GM15510 (cell line): ENCODE data around the gene FITM2.

ENCODE experiments used
- POLR2A ChIP-seq: IDR thresholded peaks from 3 replicates; pipeline ENCODE4 v1.6.1; 2011; ENCODE audit warnings: borderline replicate concordance; ENCODE audit not compliant: insufficient read length; ENCODE audit errors: extremely low read depth

Gene FITM2

DNA sequence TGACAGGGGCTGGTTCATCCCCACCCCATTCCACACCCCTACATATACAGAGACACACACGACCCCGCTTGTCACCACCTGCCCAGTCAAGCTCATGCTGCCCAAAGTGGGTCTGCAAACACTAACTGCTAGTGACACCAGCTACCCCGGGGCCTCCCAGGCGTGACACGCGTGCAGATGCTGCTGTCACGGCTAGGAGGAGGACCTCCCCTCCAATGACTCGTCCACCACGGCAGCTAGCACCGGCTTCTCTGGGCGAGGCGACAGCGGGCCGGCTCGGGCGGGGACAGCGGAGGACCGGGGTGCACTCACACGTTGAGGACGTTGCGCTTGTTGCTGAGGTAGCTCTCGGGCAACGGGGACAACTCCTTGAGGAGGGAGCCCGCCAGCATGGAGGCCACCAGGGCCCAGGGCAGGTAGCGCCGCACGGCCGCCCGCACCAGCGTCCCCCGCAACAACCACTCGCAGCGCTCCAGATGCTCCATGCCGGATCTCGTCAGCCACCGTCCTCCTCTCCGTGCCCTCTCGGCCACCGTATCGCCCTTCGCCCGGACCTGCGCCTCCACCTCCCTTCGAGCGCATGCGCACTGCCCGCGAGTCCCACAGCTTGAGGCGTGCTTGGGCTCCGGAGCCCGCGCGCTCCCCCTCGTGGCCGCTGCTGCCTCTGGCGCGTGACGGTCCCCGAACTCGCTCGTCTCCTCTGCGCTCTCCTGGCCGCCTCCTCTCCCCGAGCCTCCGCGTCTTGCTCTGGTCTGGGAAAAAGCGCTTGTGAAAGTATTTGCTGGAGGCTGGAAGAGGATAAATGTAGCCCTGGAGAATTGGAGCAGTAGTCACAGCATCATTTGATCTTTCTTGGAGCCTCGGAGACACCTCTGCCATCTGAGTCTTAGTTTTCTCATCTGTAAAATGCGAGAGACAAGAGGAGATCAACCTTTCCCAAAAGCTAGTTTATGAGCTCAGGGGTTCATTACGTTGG lies at the start of gene FITM2:
FITM2 (minus strand) TSS at position 539 of the 976 bp plus-strand sequence; CDS start at position 485, 54 bp downstream.
- peak; percentile 78 for TF ChIP-seq POLR2A

DNA sequence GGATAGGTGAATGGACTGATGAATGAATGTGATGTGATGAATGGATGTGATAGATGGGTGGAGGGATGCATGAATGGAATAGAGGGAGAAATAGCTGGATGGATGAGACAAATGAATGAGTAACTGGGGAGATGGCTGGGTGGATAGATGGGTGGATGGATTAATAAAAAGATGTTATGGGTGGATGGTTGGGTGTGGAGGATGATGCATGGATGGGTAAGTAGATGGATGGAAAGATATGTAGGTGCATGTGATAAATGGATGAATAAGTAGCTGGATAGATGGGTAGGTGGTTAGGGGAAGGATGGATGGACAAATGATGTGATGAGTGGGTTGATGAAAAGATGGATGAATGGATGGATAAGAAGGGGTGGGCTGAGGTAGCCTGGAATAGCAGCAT lies 49.2 kb upstream of the FITM2 start:
- no peak for TF ChIP-seq POLR2A

DNA sequence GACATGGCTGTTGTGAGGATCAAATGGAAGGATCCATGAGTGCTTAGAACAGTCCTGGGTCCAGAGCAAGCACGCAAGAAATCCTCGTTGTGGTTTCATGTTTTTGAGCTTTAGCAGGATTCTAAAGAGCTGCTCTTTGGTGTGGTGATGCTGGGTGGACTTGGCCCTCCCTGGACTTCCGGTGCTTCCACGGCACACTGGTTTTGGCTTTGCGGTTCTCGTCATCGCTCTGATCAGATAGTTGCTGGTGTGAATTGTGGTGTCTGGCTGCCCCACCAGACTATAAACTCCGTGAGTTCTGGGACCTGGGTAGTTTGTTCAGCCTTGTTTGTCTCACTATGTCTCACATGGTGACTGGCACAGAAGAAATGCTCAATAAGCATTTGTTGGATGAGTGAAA lies 47.8 kb upstream of the FITM2 start:
- TF ChIP-seq POLR2A, result no peak

DNA sequence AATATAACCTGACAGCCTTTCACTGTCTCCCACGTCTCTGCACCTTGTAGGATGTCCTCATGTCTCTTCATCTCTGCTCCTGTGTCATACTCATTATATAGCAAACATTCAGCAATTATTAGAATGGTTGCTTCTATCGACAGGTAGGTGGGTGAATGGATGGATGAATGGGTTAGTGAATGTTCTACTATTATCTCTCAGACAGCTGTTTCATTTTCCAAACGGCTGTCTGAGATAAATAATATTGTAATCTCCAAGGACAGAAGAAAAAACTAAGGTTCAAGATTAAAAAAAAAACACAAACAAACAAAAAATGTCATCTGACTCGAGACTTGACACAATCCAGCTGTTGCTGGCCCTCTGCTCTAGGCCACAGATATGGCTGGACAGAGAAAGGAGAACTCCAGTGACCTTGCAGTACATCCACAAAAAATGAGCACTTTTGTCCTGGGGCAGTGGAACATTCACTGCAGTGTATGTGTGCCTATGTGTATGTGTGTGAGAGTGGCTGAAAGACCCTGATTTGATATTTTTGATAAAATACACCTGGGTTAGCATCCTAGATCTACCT lies 46.6 kb upstream of the FITM2 start:
- TF ChIP-seq POLR2A, result no peak

GRCh38 chr20:44357020-44357419 lies 46.0 kb upstream of the FITM2 start:
- no peak for TF ChIP-seq POLR2A

DNA sequence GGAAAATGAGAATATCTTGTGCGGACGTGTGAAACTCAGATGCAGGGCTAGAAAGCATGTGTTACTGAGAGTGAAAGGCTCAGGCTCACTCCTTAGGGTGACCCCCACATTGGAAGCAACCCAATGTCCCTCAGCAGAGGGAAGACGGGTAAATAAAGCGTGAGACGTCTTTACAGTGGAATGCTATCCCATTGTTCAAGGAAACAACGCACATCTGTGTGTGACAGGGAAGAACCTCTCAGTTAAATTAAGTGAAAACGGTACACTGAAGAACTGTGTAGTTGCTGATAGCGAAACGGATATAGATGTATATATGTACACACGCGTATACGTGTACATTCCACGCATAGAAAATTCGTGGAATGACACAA lies 45.3 kb upstream of the FITM2 start:
- TF ChIP-seq POLR2A, result no peak

DNA sequence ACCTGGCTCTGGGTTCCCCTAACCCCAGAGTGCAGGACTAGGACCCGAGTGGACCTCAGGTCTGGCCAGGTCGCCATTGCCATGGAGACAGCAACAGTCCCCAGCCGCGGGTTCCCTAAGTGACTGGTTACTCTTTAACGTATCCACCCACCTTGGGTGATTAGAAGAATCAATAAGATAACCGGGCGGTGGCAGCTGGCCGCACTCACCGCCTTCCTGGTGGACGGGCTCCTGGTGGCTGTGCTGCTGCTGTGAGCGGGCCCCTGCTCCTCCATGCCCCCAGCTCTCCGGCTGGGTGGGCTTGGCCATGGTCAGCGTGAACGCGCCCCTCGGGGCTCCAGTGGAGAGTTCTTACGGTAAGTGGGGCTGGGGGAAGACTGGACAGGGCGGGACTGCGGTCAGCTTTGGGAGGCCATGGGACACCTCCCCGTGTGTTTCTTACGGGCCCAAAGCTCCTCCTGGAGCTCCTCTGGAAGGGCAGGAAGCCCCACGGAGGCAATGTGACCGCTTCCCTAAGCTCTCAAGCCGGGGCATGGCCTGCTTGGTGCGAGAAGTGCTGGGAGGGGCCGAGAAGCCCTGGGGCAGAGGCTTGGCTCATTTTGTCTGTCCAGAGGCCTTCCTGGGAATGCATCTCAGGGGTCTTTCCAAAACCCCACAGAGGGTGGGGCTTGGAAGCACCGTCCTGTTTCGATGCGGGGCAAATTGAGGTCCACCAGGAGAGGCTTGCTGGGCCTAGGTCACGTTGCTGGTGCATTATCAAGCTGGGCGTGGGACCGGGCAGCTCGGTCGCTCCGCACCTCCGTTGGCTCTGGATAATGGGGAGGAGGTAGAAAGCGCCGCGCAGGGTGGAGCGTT lies 44.7 kb upstream of the FITM2 start, which contains the start of gene HNF4A:
HNF4A (plus strand) TSS at position 202 of the 855 bp plus-strand sequence; CDS start at position 308, 106 bp downstream.
- no peak for TF ChIP-seq POLR2A

DNA sequence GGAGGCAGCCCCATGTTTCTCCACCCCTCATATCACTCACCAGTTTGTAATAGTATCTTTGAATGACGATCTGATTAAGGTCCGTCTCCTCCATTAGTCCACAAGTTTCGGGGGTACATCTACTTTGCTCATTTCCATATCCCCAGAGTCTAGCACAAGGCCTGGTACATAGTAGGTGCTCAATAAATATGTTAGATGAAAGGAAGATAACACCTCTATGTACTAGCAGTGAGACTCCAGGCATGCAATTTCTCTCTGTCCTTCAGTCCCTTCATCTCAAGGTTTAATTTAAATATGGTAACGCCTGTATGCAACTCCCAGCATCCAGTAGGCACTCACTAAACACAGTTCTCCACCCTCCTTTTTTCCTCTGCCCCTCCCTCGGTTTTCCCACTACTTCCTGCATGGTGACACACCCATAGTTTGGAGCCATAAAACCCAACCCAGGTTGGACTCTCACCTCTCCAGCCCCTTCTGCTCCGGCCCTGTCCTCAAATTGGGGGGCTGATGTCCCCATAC lies 44.0 kb upstream of the FITM2 start:
- TF ChIP-seq POLR2A, result no peak

GRCh38 chr20:44350567-44350966 lies 39.6 kb upstream of the FITM2 start:
- TF ChIP-seq POLR2A, result no peak

- no peak for TF ChIP-seq POLR2A
These were observed 38.3 kb upstream of the FITM2 start for GRCh38 chr20:44349349-44349748.

DNA sequence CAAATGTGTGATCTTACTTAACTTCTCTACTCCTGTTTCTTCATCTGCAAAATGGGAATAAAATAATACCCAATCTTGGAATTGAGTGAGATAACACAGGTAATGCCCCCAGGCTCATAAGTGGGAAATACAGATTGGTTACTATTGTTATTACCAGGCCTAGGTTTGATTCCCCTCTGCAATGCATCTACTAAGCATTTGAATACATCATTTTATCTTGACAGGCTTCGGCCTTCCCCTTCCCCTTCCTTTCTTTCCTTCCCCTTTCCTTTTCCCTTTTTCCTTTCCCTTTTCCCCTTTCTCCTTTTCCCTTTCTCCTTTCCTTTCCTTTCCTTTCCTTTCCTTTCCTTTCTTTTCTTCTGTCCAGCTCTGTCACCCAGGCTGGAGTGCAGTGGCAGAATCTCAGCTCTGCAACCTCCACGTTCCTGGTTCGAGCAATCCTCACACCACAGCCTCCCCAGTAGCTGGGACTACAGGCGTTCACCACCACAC lies 37.2 kb upstream of the FITM2 start:
- TF ChIP-seq POLR2A, result no peak

DNA sequence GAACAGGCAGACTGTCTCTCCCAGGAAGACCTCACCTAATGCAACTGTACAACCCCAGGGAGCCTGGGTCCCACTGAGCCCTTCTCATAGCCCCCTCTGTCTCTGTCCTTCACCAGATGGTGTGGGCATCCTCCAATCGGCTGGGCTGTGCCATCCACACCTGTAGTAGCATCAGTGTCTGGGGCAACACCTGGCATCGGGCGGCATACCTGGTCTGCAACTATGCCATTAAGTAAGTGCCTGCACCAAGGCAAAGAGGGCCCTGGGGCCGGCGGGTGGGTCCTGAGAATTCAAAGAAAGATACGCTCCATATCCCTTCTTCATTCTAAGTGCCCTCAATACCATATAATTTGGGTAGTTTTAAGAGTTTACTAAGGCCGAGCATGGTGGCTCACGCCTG lies 34.1 kb upstream of the FITM2 start:
- no peak for TF ChIP-seq POLR2A

GRCh38 chr20:44344723-44345122 lies 33.7 kb upstream of the FITM2 start:
- TF ChIP-seq POLR2A, result no peak

- no peak for TF ChIP-seq POLR2A
These were observed 32.2 kb upstream of the FITM2 start for GRCh38 chr20:44343162-44343675.
